ENCODE data around the gene CDC45. TPM values are rescaled to one million over a fixed set of nuclear protein-coding genes. Genes with fewer than 3 reads are reported as not detected.

The CDC45 gene
- total RNA-seq, 1 experiment from 2014 or later, result 44.6 TPM

GRCh38 chr22:19517919-19518611 lies 38.3 kb downstream of the CDC45 start:
- CTCF ChIA-PET, result no interaction called here
- no peaks in the 10 kb centered on the region for H3K27me3 Mint-ChIP-seq (ENCODE audit: insufficient read depth, unreplicated experiment)
- intact Hi-C loops (cut with micrococcal nuclease; ENCODE audit: unreplicated experiment), result no loop called here
- no peak overlapping the region for H3K4me3 Mint-ChIP-seq (ENCODE audit: unreplicated experiment)
- Histone ChIP-seq H3K27me3 (replicated peaks; ENCODE audit: control insufficient read depth, insufficient read depth, low read length) (no peaks in the 10 kb centered on the region), H3K9me3 (no peaks in the 10 kb centered on the region), H3K4me1 (no peaks in the 10 kb centered on the region), H3K36me3 (ENCODE audit: control insufficient read depth, insufficient read depth, low read length) (no peaks in the 10 kb centered on the region), H3K4me3 (ENCODE audit: low read depth, low read length) (no peak overlapping the region)
- POLR2A ChIA-PET, result no interaction called here
- no peaks in the 10 kb centered on the region for H3K4me1 Mint-ChIP-seq (ENCODE audit: low read depth, unreplicated experiment)
- no peak for DNase-seq
- no TSS peak for BruUV-seq (replicated peaks)
- H3K9me3 Mint-ChIP-seq (ENCODE audit: unreplicated experiment), result no peaks in the 10 kb centered on the region
- H3K36me3 Mint-ChIP-seq (ENCODE audit: insufficient read depth, unreplicated experiment), result peaks cover 23% of the 10 kb centered on the region
- H3K27ac Mint-ChIP-seq (ENCODE audit: unreplicated experiment), result no peak overlapping the region
- no peak for TF ChIP-seq CTCF (IDR thresholded peaks at IDR 0.05; ENCODE audit: insufficient read depth in 1 of 2, low read depth in 1 of 2, low read length in 1 of 2, severe bottlenecking in 1 of 2, unreplicated experiment in 1 of 2)

- Histone ChIP-seq H3K9me3 (no peaks in the 10 kb centered on the region), H3K27me3 (replicated peaks; ENCODE audit: control insufficient read depth, insufficient read depth, low read length) (no peaks in the 10 kb centered on the region), H3K4me1 (no peaks in the 10 kb centered on the region), H3K36me3 (ENCODE audit: control insufficient read depth, insufficient read depth, low read length) (no peaks in the 10 kb centered on the region), H3K4me3 (ENCODE audit: low read depth, low read length) (no peak overlapping the region)
- Mint-ChIP-seq H3K4me1 (ENCODE audit: low read depth, unreplicated experiment) (no peaks in the 10 kb centered on the region), H3K36me3 (ENCODE audit: insufficient read depth, unreplicated experiment) (peaks cover 24% of the 10 kb centered on the region), H3K9me3 (ENCODE audit: unreplicated experiment) (no peaks in the 10 kb centered on the region), H3K27ac (ENCODE audit: unreplicated experiment) (no peak overlapping the region), H3K27me3 (ENCODE audit: insufficient read depth, unreplicated experiment) (no peaks in the 10 kb centered on the region), H3K4me3 (ENCODE audit: unreplicated experiment) (no peak overlapping the region)
- ChIA-PET CTCF (no interaction called here), POLR2A (no interaction called here)
- no TSS peak for BruUV-seq (replicated peaks)
- intact Hi-C loops (cut with micrococcal nuclease; ENCODE audit: unreplicated experiment), result no loop called here
- DNase-seq, result no peak
- TF ChIP-seq CTCF (IDR thresholded peaks at IDR 0.05; ENCODE audit: insufficient read depth in 1 of 2, low read depth in 1 of 2, low read length in 1 of 2, severe bottlenecking in 1 of 2, unreplicated experiment in 1 of 2), result no peak
Observed at GRCh38 chr22:19518635-19519034, 38.9 kb downstream of the CDC45 start.

GRCh38 chr22:19519041-19519926 lies 39.6 kb downstream of the CDC45 start:
- H3K9me3 ChIP-seq, result no peaks in the 10 kb centered on the region
- DNase-seq, result no peak
- CTCF ChIA-PET, result no interaction called here
- no peaks in the 10 kb centered on the region for H3K4me1 ChIP-seq
- POLR2A ChIA-PET, result no interaction called here
- TF ChIP-seq CTCF (IDR thresholded peaks at IDR 0.05; ENCODE audit: insufficient read depth in 1 of 2, low read depth in 1 of 2, low read length in 1 of 2, severe bottlenecking in 1 of 2, unreplicated experiment in 1 of 2), result no peak
- H3K36me3 ChIP-seq (ENCODE audit: control insufficient read depth, insufficient read depth, low read length), result no peaks in the 10 kb centered on the region
- H3K27me3 ChIP-seq (replicated peaks; ENCODE audit: control insufficient read depth, insufficient read depth, low read length), result no peaks in the 10 kb centered on the region
- H3K4me3 ChIP-seq (ENCODE audit: low read depth, low read length), result no peak overlapping the region
- no TSS peak for BruUV-seq (replicated peaks)
- Mint-ChIP-seq H3K9me3 (ENCODE audit: unreplicated experiment) (no peaks in the 10 kb centered on the region), H3K4me3 (ENCODE audit: unreplicated experiment) (no peak overlapping the region), H3K4me1 (ENCODE audit: low read depth, unreplicated experiment) (no peaks in the 10 kb centered on the region), H3K27ac (ENCODE audit: unreplicated experiment) (no peak overlapping the region), H3K36me3 (ENCODE audit: insufficient read depth, unreplicated experiment) (peaks cover 24% of the 10 kb centered on the region), H3K27me3 (ENCODE audit: insufficient read depth, unreplicated experiment) (no peaks in the 10 kb centered on the region)
- intact Hi-C loops (cut with micrococcal nuclease; ENCODE audit: unreplicated experiment), result no loop called here
